ENCODE results near the gene CCNJL.

DNA sequence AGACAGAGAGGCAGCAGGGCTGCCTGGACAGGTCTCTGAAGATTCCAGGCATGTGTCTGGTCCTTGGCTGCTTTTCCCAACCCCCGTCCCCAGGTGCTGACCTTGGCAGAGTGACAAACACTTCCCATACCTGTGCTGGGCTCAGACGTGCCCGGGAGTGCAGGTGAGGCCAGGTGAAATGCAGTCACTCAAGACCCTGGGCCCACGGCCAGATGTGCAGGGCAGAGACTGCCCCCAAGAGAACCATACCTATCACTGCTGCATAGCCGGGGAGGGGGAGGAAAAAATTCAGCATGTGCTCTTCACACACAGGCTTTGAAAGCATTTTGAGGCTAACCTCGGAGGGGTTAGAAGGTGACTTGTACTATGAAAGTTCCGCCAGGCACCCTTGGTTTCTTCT lies 22.6 kb downstream of the CCNJL start:
- TF ChIP-seq POLR2A (IDR thresholded peaks at IDR 0.05; ENCODE audit: low read depth, low read length) = no peak
- TF ChIP-seq TAF1 (IDR thresholded peaks at IDR 0.05; ENCODE audit: low read depth, low read length) = no peak
- TF ChIP-seq POLR2AphosphoS5 (IDR thresholded peaks at IDR 0.05; ENCODE audit: low read depth, low read length) = no peak
